GM12872 (cell line): ENCODE measurements around the gene PRTFDC1.

Source experiments
- CTCF ChIP-seq: IDR thresholded peaks from 3 replicates; pipeline ENCODE4 v1.5.1; 2011; ENCODE audit warnings: low read depth, mild to moderate bottlenecking, low read length, moderate library complexity; ENCODE audit not compliant: insufficient read depth

The PRTFDC1 gene

GRCh38 chr10:24865783-24866182 lies 86.6 kb downstream of the PRTFDC1 start:
- TF ChIP-seq CTCF: no peak

GRCh38 chr10:24862589-24862988 lies 89.8 kb downstream of the PRTFDC1 start:
- no peak for TF ChIP-seq CTCF

GRCh38 chr10:24858288-24859270 lies 93.8 kb downstream of the PRTFDC1 start:
- no peak for TF ChIP-seq CTCF

- no peak for TF ChIP-seq CTCF
Measured at GRCh38 chr10:24857031-24857725, 95.2 kb downstream of the PRTFDC1 start.

GRCh38 chr10:24854256-24854655 lies 98.2 kb downstream of the PRTFDC1 start:
- TF ChIP-seq CTCF: no peak

GRCh38 chr10:24853661-24854060 lies 98.7 kb downstream of the PRTFDC1 start:
- no peak for TF ChIP-seq CTCF

GRCh38 chr10:24851629-24852028 lies 100.8 kb downstream of the PRTFDC1 start:
- TF ChIP-seq CTCF: no peak
